Stimulated activated CD8-positive, alpha-beta memory T cell treated with anti-CD3 and anti-CD28 coated beads, Interleukin-15, amount 100 ng/mL, for 24 hours (primary cell): Measurements from ENCODE around the gene CFAP77.

Experiments used
- DNase-seq: peaks from one replicate; pipeline ENCODE4 v3.0.0-alpha.2; 2020; ENCODE audit warnings: low read depth

CFAP77 gene

GRCh38 chr9:132597073-132597775, 187.2 kb downstream of the CFAP77 start:
- DNase-seq: no peak

GRCh38 chr9:132600326-132600984, 190.4 kb downstream of the CFAP77 start:
- DNase-seq: no peak

GRCh38 chr9:132602207-132602606, 192.2 kb downstream of the CFAP77 start:
- no peak for DNase-seq

- DNase-seq: no peak
Observed at GRCh38 chr9:132605387-132605786, 195.4 kb downstream of the CFAP77 start.

GRCh38 chr9:132606066-132606465, 196.1 kb downstream of the CFAP77 start:
- DNase-seq: no peak

GRCh38 chr9:132609184-132609583, 199.2 kb downstream of the CFAP77 start:
- DNase-seq: no peak

- DNase-seq: no peak
Observed at GRCh38 chr9:132609829-132610228, 199.8 kb downstream of the CFAP77 start.

- DNase-seq: no peak
Observed at GRCh38 chr9:132610661-132611060, 200.7 kb downstream of the CFAP77 start.

- no peak for DNase-seq
Observed at GRCh38 chr9:132614324-132614723, 204.3 kb downstream of the CFAP77 start.

GRCh38 chr9:132615774-132616173, 205.8 kb downstream of the CFAP77 start:
- DNase-seq: no peak

- no peak for DNase-seq
Observed at GRCh38 chr9:132616725-132617124, 206.7 kb downstream of the CFAP77 start.

- DNase-seq: no peak
Observed at GRCh38 chr9:132622159-132622558, 212.1 kb downstream of the CFAP77 start.
